Activated effector memory CD4-positive, alpha-beta T cell treated with anti-CD3 and anti-CD28 coated beads, Interleukin-2, amount 50 U/mL, for 16 hours (primary cell): ENCODE measurements around the gene PHACTR1.

Experiments used
- DNase-seq: peaks from one replicate; pipeline ENCODE4 v3.0.0-alpha.2; 2020

Gene PHACTR1

DNA sequence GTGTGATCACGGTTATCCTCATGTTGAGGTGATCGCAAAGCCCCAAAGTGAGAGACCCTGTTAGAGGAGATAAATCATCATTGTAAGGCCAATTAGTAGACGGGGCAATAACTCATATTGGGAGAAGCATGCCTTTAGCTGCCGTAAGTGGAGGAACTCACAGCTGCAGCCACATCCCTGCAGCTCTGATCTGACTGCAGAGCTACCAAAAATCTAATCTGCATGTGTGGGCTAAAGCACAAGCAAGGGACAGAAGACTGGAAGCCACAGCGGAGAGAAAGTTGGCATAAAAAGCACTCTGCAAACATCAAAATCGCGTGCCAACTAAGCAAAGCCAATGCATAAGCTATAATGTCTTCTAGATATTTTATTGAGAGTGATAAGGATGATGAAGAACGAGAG, 532.0 kb downstream of the PHACTR1 start:
- DNase-seq, result no peak

DNA sequence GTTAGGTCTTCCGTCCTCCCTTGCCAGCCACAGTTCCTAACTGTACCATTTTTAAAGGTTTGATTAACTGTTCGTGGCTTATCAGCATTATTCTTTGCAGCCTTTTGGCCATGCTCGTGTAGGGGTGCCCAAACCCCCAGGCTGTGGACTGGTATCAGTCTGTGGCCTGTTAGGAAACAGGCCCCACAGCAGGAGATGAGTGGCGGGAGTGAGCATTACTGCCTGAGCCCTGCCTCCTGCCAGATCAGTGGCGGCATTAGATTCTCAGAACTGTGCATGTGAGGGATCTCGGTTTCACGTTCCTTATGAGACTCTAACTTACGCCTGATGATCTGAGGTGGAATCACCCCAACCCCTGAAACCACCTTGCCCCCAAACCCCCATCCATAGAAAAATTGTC, 532.4 kb downstream of the PHACTR1 start:
- no peak for DNase-seq

DNA sequence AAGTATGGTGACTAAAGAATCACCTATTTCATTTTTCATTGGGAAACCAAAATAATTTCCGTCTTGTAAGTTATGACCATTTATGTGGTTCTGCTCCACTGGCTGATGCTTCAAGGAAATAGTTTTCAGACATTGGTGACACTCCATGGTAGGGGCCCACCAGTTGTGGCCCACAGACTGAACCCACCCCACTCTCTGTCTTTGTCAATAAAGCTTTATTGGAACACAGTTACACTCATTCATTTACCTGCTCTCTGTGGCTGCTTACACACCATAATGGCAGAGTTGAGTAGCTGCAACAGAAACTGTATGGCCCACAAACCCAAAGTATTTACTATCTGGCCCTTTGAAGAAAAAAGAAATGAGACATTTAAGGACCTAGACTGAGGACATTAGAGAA, 533.2 kb downstream of the PHACTR1 start:
- no peak for DNase-seq

DNA sequence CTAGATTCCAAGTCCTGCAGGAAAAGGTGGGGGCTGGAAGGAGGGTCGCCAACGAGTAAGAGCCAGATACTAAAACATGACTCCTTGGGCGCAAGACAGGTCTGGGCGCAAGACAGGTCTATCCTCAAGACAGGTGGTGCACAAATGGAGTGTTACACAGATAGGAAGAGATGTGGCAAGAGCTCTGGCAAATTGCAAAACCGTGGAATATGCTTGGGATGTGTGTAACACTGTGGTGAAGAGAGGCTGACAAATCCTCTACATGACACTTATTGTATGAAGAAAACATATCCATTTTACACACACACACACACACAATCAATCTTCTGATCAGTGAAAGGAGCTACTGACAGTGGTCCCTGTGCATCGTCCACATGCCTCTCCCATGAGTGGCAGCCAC, 534.1 kb downstream of the PHACTR1 start:
- no peak for DNase-seq

DNA sequence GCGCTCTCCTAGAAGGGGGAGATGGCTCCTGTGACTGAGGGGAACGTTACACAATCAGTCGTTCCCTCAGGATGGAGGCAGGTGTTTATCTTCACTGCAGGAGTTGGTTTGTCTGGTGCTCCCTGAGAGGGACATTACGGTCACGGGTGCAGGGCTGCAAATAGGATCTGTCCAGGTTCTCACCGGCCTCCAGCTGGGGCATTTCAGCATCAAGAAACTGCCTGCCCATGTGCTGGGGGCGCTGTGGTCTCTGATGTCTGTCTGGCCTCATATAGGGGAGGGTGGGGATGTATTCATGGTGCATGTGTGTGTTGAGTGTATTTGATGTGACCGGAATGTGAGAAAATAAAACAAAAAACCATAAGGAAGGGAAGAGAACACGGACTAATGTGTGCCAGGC, 534.7 kb downstream of the PHACTR1 start:
- DNase-seq, result no peak

DNA sequence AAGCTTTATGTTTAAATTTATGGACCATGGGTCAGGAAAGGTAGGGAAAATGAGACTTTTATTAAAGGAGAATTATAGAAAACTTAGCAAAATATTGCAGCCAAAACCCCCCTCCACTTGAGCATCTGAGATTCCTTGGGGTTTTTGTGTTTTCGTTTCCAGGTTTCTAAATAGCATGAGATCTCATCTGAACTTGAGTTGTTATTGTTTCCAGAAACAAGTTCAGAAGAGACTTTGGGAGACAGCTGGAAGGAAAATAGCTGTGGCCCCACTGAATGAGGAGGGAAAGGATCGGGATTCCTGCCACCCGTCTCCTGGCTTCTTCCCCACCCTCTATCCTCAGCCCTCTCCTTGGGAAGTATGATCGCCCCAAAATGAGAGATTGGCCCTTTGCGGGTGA, 536.2 kb downstream of the PHACTR1 start:
- DNase-seq, result no peak

DNA sequence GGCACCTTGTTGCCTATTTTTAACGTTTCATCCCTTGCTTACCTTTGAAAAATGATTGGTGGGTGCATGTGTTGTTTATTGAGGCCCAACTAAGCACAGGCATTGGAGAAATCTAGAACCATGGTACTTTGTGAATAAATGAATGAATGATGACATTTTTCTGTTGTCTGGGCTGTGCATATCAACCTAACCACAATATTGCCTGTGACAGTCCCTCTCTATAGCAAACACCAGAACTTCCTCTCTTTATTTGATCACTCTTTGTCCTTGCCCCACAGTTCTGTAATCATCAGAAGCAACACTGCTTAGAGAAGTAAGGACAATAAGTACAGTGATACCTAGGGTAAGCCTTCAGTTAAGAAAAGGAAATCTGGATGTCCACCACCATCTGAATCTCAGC, 536.7 kb downstream of the PHACTR1 start:
- no peak for DNase-seq

DNA sequence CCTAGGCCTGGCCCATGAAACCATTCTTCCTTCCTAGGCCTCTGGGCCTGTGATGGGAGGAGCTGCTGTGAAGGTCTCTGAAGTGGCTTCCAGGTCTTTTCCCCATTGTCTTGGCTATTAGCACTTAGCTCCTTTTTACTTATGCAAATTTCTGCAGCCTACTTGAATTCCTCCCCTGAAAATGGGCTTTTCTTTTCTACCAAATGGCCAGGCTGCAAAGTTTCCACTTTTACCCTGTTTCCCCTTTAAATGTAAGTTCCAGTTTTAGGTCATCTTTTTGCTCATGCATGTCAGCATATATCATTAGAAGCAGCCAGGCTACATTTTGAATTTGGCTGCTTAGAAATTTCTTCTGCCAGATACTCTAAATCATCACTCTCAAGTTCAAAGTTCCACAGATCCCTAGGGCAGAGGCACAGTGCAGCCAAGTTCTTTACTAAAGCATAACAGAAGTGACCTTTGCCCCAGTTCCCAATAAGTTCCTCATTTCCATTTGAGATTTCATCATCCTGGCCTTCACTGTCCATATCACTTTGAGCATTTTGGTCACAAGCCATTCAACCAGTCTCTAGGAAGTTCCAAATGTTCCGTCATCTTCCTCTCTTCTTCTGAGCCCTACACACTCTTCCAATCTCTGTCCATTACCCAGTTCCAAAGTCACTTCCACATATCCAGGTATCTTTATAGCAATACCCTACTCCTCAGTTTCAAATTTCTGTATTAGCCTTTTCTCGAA, 539.9 kb downstream of the PHACTR1 start:
- no peak for DNase-seq

DNA sequence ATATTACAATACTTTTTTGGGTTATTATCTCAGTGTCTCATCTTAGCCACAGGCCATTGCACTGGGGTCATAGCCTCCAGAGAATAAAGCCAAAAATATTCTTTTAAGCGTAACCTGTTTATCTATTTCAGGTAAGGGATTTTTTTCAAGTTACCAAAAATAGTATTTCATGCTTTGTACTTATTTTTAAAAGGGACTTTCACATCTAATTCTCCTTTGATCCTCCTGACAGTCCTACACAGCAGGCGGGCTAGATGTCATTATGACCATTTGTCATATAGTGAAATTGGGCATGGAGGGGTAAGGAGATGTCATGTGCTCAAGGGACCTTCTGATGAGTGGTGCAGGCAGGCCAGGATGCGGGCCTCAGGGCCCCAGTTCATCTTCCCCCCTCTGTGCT, 542.8 kb downstream of the PHACTR1 start:
- DNase-seq, result no peak

DNA sequence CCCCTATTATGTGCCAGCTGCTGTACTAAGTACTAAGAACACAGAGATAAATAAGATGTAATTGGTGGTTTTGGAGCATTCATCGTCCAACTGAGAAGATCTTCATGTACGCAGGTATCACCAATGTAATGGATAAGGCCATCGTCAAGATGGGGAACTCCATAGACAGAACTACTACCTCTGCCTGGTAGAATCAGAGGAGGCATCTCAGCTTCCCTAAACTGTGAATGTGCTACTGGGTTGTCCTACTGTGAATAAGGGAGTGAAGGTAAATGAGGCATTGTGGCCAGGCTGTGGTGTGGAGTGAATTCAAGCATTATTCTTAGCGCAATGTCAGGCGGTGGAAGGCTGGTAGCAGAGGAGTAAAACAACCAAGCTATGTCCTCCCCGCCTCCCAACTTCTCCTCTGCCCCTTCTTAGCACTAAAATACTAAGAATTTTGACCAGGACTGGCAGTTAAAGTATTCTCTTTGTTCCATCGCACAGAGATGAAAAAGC, 543.6 kb downstream of the PHACTR1 start:
- no peak for DNase-seq

DNA sequence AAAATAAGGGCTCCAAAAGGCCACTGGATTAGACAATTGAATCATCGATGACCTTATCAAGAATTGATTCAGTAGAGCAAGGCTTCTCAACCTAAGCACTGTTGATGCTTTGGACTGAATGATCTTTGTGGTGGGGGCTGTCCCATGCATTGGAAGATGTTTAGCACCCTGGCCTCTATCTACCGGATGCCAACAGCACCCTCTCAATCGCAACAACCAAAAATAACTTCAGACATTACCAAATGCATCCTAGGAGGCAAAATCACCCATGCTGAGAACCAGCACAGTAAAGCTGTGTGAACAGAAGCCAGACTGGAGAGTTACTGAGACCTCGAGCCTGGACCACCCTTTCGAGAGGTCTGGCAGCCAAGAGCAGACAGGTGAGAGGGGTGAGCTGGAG, 544.3 kb downstream of the PHACTR1 start:
- no peak for DNase-seq

DNA sequence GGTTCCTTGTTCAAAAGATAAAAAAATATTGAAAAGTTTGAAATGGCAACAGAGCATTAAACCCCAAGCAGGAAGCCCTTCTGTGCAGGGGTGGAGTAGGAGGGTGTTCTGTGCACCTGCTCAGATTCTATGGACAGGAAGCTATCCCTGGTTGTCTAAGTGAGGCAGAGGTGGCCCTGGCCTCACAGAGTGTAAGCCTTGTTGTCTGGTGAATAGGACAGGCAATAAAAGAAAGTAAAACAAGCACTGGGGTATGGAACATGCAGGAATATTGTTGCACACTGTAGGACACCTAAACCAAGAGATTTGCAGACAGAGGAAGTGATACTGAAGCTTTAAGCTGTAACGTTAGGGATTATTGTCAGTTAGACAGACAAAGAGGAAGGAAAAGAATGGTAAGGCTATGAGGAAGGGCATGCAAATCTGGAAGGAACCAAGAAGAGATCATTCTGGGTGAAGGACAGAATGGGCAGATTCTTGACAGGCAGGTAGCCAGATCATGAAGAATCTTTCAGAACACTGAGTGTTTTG, 545.0 kb downstream of the PHACTR1 start:
- DNase-seq, result no peak

DNA sequence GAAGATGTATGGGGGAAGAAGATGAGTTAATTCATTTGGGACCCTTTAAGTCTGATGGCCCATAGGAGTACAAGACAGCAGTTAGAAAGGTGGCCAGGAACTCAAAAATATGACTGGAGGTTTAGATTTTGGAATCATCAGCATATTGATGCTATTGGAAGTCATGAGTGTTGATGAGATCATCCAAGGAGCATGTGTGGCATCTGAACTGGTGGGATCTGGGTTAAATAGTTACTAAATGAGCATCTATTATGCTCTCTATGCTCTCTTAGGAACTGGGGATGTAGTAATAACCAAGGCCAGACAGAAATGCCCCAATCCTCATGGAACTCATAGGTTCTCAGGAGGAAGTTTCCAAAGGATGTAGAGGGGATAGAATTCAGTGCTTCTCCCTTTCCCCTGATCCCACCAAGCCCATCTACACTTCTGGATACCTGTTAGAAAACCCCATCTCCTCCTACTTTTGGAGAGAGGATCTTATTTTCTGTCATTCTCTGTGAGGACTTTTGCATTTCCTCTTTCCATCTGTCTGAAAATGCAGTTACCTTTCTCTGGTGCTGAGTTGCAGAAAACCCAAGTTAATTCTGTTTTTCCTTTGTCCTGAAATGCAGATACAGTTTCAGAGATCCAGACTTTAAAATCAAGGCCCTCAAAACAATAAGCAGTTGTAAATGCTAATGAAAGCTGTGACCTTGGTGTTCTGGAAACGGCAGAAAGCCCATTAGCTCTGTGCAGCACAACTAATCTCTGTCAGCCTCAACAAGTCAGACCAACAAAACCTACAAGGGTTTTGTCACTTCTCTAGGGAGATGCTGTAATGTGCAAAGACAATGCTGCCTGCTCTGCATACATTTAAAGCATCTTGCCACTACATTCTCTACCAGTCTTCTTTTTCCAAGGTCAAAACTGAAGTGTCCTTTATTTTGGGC, 546.0 kb downstream of the PHACTR1 start:
- DNase-seq, result no peak

DNA sequence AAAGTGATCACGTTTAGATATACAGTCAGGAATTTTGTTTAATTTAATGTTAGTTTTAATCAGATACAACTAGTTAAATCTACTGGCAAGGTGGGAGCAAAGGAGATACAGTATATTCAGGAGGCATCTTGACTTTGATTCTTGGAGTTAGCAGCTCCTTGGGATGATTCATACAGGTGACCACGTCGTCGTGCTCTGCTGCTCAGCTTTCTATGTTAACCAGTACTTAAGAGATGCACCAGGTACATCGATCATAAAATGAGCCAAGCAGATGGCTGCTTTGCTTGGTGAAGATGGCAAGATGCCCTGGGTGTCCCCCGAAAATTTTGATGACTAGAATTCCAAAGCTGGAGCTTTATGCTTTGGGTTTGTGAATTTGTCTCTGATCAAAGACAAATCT, 547.1 kb downstream of the PHACTR1 start:
- DNase-seq, result no peak

DNA sequence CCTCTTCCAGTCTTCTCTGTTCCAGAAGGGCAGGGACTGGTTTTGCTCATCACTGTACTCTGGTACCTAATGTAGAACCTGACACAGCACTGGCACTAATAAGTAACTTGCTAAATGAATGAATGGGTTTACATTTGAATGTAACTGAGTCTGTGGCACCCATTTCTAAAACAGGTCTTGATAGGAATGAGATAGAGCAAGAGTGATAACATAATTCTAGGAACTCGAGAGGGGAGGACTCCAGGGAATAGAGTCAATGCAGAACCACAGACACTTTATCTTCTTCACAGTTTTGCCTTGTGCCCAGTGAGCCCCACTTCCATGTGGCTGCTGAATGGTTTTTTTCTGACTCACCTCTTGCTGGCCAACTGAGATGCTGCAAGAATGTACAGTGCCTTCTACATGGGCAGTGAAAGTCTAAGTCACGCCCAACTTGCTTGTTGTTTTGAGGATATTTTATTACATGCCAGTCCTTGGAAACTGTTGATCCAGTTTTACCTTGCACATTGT, 550.6 kb downstream of the PHACTR1 start:
- DNase-seq, result no peak

DNA sequence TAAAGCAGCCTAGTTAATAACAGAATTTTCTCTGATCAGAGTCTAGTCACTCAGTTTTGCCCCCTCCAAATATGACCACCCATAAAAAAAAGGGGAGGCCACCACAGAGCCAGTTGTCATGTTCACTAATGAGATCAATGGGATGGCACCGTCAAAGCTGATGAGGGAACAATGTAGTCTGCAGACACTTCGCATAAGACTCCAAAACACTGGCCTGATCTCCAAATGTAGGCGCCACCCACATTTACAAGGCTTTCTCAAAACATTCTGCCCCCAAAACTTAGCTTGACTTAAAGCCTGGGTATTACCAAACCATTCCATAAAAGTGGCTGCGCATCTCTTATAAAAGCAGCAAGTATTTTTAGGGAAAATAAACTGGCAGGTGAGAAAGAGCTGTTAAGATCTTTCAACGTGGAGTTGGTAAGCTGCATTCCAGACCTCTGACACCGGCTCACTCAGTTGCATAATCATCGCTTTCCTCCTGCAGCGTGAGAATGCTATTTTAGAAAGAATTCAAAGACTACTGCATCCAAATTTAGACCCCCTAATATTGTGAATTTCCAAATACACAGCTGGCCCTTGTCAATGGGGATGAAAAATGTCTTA, 552.4 kb downstream of the PHACTR1 start:
- no peak for DNase-seq

DNA sequence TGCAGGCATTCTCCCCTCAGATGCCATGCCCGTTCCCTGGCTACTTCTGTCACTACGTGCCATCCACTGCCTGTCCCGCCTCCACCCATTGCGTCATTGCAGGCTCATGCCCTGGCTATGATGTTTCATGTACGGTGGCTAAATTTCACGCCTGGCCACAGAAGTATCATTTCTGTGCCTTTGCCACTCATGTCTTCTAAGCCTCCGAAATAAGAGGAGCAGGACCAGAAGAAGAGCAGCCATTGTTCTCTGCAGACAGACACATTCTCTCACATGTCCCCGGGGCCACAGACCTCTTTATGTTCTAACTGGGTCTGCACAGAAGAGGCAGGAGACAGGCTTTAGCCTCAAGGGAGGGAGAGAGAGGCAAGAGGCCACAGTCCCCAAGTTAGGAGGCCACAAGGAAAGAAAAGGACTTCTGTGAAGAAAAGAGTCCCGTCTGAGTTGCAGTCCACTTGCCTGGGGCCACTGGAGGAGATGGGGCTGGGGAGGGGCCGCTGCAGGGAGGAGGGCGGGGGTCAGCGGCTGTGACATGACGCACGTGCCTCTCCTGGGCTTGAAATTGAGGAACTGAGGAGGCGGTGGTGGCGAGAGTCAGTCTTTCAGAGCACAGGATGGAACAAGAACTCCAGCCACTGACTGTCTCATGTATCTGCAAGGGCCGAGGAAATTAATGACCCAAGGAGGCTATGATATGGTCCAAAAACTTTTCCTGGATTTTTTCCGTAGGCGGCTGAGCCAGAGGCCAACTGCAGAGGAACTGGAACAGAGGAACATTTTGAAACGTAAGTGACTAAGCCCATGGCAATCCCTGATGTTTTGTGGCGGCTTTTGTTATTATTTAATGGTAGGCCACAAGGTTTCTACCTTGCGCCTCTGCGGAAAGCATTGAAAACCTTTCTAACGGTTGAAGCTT, 555.8 kb downstream of the PHACTR1 start:
- peak; percentile 42 for DNase-seq

DNA sequence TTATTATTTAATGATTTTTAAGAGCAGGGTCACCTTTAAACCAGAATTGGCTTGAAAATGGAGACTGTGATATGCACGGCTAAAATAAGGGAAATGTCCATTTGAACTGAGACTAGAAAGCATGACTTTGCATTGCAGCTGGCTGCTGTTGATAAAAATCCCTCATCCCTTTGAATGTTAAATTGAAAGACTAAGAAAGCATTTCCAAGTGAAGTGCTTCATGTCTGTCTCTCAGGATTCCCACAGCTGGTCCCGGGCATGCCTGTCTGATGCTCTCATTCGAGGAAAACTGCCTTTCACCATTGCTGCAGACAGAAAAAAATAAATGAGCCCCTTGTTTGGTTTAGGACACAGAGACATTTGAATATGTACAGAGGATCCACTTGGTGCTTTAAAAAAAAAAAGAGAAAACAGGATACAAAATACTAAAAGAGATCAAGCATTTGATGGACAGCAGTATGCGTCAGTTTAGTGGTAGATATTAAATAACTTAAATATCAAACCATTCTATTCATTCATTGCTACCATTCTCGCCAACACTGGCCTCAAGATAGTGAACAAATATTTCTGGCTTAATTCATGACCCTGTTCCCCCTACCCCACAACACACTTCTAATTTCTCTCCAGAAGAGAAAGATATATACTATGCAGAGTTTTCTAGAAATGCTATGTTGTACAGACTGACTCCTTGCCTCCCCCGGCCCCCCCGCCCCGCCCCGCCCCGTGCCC, 556.8 kb downstream of the PHACTR1 start:
- DNase-seq, result no peak

DNA sequence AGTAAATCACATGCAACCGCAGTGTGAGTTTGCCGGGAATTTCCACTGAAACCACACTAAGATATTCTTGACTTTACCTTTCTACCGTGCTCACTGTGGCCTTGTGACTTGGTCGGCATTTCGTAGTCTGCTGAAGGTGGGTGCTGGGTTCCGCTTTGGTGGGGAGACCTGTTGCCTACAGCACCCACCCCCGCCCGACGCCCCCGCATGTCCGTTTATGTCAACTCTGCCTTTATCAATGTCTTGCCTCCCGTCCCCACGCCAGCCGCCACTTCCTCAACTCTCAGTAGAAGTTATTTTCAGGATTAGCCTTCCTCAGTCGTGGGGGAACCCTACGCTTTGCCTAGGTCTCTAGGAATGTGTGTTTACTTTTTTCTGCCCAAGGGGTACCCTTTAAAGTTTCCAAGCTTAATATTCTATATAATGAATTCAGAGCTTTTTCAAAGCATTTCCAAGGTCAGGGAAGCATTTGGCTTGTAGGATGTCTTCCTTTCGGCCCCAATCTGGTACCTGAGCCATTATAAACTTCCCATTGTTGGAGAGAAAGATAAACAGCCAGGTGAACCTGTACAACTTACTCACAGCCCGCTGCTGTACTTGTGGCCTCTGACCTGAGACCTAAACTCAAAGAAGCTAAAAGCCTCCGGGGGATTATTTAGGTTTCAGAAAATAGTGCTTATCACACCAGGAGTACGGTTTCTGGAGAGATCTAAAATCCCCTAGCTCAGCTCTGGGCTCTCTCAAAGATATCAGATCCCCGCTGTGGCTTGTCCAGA, 557.6 kb downstream of the PHACTR1 start:
- peak; percentile 84 for DNase-seq

DNA sequence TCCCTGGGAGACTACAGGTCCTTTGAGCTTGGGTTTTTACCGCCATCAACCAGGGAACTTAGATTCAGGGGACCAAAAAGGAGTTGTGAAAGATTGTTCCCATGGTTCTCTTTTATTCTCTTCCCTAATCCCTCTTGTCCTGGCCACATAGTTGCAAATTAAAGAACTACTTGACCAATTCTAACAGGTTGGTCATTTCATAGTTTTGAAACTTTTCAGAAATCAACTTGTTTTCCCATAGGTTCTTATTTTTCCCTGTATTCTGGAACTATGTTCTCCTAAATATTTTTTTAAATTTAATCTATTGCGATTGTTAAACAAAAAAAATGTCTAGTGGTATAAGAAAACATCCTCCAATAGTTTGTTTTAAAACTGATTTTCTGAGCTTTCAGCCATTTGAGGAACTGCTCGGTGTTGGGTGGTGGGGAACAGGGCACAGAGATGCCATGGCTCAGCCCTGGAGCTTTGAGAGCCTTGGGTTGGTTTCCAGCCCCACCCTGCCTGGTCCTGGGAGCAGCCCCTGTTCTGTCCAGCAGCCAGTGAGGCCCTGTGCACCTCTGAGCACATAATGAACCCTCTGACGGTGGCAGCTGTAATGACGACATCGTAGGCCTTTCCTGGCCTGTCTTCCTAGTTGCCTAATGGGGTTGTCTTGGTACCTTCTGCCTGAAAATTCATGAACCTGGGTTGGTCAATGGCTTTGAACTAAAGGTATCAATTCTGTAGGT, 558.3 kb downstream of the PHACTR1 start:
- DNase-seq, result peak; percentile 45
